Activated CD8-positive, alpha-beta memory T cell treated with anti-CD3 and anti-CD28 coated beads for 48 hours (primary cell): ENCODE results near the gene MZT2B.
"Not testable (repeated sequence)": the region's sequence is repeated elsewhere in the genome, so short reads cannot be mapped to it uniquely, and the experiment has no call there.

Experiments used
- DNase-seq, 3 experiments: peaks; one replicate each; pipeline ENCODE4 v3.0.0-alpha.2; 2020; ENCODE audit warnings: low read depth in 2 of 3, low spot score in 2 of 3

The MZT2B gene

DNA sequence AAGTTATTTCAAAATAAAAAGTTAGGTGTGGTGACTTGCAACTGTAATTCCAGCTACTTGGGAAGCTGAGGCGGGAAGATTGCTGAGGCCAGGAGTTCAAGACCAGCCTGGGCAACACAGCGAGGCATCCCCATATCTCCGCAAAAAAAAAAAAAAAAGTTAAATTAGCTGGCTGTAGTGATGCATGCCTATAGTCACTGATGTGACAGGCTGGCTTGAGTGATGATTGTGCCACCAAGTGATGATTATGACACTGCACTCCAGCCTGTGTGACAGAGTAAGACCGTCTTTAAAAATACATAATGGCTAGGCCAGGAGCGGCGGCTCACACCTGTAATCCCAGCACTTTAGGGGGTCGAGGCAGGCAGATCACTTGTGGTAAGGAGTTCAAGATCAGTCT lies 12.2 kb upstream of the MZT2B start:
- DNase-seq: no peak

DNA sequence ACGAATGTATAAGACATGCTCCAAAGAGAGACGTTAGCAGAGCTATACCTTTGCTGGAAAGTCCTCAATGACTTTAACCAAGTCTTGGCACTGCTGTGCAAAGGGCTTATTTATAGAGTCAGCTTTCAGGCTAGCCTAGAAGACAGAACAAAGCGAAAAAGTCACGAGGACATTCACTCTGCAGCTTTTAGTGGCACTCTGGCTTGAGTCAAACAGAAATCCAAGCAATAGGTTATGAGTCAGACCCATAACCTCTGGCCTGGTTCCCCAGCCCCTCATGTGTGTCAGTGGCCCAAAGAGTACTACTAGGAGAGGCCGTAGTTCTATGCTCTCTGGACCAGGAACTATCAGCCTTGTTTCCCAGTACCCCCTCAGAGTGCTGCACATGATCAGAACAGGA lies 7.2 kb upstream of the MZT2B start:
- not testable (repeated sequence) for DNase-seq

GRCh38 chr2:130180404-130181324 lies 1.4 kb upstream of the MZT2B start:
- not testable (repeated sequence) for DNase-seq

GRCh38 chr2:130181325-130181879 lies 660 bp upstream of the MZT2B start, which contains the start of gene SMPD4:
SMPD4 (minus strand) TSS chr2:130181602; CDS start chr2:130176592, 5,010 bp downstream.
- DNase-seq: peak; percentile 94 to 98 (median 95)

- not testable (repeated sequence) for DNase-seq
Measured at GRCh38 chr2:130182826-130183511, 907 bp downstream of the MZT2B start.

- DNase-seq: no peak
Measured at GRCh38 chr2:130183512-130184373, 1.7 kb downstream of the MZT2B start.

- DNase-seq: no peak
Measured at GRCh38 chr2:130185436-130185835, 3.4 kb downstream of the MZT2B start.

GRCh38 chr2:130185896-130186295 lies 3.8 kb downstream of the MZT2B start:
- DNase-seq: no peak

DNA sequence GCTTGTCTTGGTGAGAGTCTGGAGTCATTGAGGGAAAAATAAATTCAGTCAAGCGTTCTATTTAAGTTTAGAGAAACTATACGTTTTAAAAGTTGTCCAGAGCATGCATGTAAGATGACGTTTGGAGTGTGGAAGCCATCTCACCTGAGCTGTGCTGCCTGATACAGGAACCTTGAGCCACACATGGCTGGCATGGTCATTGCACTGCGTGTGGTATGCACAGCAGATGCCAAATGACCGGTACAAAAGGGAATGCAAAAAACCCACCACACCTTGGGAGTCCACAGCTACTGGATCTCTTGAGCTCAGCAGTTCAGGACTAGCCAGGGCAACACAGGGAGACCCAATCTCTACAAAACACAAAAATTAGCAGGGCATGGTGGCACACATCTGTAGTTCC lies 4.3 kb downstream of the MZT2B start:
- DNase-seq: no peak

- no peak for DNase-seq
Measured at GRCh38 chr2:130187268-130187667, 5.2 kb downstream of the MZT2B start.

GRCh38 chr2:130187859-130188792 lies 6.1 kb downstream of the MZT2B start:
- DNase-seq: not testable (repeated sequence)

DNA sequence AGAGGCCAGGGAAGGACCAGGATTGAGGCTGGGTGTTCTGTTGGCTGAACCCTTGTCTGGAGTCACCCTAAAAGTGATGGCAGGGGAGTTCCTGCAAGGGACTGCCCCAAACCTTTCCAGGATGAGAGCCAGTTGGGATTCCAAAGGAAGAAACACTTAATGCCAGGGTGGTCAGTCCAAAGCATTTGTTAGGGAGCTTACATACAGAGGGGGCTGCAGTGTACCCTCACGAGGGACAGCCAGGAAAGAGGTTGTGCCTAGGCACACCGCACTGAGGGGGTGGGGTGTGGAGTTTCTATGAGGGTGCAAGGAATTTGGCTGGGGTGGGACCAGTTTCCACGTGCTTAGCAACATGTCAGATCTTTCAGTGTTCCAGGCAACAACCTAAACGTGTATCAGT lies 6.9 kb downstream of the MZT2B start:
- not testable (repeated sequence) for DNase-seq

DNA sequence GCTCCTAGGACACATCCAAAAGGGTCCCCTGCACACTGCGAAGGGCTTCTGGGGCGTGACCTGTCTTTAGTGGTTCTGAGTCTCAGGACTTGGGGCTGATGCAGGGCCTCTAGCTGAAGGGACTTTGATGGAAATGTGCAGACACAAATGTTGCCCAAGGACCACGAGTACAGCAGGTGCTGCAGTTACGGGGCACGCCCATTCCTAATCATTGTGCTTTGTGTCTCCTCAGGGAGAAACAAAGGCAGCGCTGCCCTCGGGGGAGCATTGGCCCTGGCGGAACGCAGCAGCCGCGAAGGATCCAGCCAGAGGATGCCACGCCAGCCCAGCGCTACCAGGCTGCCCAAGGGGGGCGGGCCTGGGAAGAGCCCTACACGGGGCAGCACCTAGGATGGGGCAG lies 8.2 kb downstream of the MZT2B start:
- no peak for DNase-seq

DNA sequence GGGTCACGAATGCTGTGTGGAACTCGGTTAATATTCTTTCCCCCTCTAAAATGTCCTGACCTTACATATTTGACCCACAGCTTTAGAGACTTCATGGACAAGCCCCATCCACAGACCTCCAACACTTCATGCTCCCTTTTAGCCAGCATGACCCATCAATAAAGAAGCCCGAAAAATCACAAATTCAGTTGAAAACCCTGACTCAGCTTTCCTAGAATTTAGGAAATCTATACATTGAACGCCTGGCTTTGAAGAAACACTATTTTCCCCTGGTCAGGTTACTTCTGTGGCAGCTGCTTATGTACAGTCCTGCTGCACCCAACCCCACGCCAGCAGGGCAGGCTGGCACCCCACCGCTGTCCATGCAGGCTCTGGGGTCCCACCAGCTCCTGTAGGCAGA lies 9.3 kb downstream of the MZT2B start:
- DNase-seq: not testable (repeated sequence)

DNA sequence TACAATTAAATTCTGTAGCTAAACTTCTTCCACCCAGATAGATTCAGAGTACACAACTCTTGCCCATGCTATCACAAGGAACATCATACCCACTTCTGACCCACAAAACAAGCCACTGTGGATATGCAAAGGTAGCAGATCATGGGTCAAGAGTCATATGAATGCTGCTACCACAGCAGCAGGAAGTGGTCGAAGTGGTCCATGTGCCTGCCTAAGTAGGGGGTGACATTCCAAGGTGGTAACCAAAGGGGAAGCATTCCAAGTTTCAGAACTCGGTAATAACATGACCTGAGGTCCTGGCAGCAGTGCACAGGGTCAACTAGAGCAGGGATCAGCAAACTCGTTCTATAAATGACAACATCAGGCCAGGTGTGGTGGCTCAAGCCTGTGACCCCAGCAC lies 10.4 kb downstream of the MZT2B start:
- not testable (repeated sequence) for DNase-seq

GRCh38 chr2:130193824-130194223 lies 11.8 kb downstream of the MZT2B start:
- not testable (repeated sequence) for DNase-seq

DNA sequence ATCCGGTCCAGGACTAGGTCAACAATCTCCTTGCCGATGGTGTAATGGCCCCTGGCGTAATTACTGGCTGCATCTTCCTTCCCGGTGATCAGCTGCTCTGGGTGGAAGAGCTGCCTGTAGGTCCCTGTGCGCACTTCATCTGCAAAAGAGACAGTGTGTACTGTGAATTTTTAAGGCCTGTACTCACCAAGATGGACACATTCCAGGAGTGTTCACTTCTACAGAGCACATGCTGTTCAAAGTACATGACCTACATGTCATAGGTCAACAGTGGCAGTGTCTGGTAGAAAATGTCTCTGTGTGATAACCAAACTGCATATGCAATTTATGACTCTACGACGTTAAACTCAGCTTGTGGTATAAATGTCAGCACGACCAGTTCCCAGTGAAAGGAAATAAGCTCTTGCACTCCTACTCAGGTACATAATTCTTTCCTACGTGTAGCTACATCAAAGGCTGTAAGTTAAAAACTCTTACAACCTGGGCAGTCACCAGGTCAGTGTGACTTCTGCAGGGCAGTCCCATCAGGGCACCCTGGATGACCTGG lies 13.1 kb downstream of the MZT2B start:
- DNase-seq: not testable (repeated sequence)

DNA sequence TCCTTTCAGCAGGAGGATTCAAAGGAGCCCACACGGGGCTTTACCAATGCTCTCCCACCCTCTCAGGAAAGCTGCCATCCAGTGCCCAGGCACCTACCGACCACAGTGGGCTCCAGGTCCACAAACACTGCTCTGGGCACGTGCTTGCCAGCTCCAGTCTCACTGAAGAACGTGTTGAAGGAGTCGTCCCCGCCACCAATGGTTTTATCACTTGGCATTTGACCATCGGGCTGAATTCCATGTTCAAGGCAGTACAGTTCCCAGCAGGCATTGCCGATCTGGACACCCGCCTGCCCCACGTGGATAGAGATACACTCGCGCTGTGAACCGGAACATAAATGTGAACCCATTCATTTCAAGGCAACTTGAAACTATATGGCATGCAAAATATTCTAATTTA lies 14.0 kb downstream of the MZT2B start:
- DNase-seq: not testable (repeated sequence)

DNA sequence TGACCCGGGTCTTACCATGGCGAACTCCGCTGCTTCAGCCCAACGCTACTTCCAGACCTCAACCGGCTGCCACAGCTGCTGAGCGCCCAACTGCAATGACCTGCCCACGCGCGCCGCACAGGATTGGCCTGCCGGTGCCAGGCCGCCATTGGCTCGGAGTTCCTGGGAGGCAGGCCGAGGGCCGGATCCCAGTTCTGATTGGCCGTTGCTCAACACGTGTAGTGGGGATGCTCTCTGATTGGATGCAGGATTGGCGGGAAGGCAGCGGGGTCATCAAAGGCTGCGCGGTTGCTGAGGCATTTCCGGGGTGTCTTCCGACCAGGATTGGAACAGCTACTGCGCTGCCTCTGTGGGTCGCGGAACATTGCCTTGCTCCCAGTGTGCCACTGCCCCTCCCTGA lies 16.3 kb downstream of the MZT2B start, which contains the start of gene TUBA3E:
Gene TUBA3E, minus strand, starts transcription at position 97 of the 400 bp plus-strand sequence. Its CDS starts 79 bp downstream, at position 18.
- no peak for DNase-seq
